ENCODE measurements around the gene FAM222B.
"Not testable (repeated sequence)": the region's sequence is repeated elsewhere in the genome, so short reads cannot be mapped to it uniquely, and the experiment has no call there.

FAM222B gene, protein sequence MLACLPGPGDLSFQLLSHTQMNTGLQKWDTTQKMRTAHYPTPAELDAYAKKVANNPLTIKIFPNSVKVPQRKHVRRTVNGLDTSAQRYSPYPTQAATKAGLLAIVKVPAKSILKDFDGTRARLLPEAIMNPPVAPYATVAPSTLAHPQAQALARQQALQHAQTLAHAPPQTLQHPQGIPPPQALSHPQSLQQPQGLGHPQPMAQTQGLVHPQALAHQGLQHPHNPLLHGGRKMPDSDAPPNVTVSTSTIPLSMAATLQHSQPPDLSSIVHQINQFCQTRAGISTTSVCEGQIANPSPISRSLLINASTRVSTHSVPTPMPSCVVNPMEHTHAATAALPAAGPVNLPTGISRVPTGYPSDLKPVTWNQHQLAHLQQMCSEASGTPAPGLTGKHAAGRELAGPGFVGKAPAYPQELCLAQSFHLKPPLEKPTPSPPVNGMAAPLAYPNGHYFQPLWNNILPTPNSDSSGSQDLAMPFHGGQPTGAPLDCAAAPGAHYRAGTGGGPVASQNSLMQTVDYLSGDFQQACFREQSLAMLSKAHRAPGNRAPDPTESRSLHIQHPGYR

DNA sequence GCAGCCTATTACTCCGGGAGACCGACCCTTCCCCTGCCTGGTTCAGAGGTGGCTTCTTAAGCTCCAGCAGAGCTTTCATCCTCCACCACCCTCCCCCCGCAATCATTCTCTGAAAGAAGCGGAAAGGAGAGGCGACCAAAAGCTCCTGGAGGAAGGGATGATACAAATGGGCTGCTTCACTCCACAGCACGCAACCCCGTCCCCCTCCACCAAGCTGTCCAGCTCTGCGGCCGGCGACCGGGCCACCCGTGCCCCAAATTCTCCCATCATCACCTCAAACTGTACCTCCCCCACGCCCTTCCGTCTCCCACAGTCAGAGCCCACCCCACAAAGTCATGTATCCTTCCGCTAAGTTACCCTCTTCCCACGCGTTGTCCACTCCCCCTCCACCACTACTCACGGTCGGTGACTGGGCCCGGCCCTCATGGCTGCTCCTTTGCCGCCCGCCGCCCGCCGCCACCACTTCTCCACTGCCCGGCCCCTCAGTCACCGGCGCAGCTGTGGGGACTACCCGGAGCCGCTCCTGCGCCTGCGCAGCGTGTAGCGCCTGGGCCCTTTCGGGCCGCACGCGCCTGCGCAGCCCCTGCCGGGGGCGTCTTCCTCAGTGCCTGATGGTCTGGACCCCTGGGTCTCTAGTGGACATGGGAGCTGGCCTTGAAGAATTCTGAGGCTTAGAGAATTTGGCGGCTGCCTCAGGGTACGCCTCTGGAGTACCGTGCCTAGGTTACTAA, at the start of gene FAM222B:
TSS of gene FAM222B (minus strand) at position 509 of the 731 bp plus-strand sequence. CDS start 76,123 bp downstream, outside the sequence.
- in situ Hi-C loops (cut with MboI; ENCODE audit: low sequenced_read_pairs) = no loop called here

DNA sequence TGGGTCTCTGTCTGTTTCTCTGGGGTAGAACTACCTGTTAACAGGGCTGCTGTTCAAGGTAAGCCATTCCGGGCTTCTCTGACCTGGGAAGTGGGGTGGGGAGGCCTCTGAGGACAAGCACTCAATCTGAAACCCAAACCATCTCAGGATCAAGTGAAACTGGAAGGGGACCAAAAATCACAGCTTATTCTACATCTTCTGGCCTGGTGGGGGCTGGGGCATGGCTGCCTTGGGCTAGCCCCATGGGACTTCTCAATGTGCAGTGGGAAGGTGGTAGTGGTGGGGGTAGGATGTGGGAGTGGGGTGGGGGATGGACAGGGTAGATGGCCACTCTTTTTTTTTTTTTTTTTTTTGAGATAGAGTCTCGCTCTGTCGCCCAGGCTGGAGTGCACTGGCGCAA, 49.4 kb upstream of the FAM222B start:
- in situ Hi-C loops (cut with MboI; ENCODE audit: low sequenced_read_pairs) = no loop called here

DNA sequence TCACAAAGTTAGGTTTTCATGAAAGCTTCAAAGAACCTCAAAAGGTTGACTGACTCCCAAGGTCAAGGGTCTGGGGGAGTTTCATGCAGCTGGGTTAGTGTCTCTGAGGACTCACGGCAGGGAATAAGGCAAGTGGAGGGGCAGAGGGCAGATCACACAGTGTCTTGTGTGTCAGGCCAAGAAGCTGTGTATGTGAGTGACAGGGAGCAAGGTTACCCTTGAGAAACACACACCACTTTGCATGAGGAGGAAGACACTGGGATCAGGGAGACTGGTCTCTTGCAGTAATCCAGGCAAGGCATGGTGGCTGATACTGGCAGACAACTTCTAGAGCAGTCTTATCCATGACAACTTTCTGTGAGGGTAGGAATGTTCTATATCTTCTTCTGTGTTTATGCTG, 48.6 kb upstream of the FAM222B start:
- in situ Hi-C loops (cut with MboI; ENCODE audit: low sequenced_read_pairs) = no loop called here

DNA sequence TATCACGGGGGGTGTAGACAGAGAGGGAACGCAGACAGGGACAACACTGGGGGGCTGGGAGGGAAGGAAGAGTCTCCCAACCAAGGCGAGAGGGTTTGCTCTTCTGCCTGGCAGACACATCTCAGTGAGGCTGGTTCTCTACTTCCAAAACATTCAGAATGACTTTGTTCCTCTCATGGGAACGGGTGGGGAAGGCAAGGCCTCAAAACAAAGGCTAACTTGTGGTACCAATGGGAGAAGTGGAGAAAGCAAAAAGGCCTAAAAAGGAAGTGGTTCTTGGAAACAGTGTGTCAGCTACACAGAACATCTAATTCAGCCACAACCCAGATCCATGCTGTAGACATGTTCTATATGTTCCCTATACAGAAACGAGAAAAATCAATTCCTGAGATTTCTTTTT, 47.4 kb upstream of the FAM222B start:
- in situ Hi-C loops (cut with MboI; ENCODE audit: low sequenced_read_pairs) = no loop called here

DNA sequence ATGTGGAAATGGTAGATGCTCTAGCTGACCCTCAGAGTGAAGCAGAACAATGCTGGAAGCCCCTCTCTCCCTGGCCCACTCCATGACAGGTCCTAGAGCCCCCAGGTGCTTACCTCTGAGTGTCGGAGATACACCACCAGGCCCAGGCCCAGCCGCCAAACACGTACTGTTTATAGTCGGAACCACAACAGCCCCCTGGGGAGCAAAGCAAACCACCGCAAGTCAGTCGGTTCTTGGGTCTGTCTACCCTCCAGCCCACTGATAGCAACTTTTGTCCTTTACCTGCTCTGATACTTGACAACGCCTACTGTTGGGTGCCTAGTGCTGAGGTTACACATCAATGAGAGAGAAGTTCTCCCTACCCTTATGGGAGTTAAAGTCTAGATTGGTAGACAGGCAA, 46.2 kb upstream of the FAM222B start:
- in situ Hi-C loops (cut with MboI; ENCODE audit: low sequenced_read_pairs) = no loop called here

DNA sequence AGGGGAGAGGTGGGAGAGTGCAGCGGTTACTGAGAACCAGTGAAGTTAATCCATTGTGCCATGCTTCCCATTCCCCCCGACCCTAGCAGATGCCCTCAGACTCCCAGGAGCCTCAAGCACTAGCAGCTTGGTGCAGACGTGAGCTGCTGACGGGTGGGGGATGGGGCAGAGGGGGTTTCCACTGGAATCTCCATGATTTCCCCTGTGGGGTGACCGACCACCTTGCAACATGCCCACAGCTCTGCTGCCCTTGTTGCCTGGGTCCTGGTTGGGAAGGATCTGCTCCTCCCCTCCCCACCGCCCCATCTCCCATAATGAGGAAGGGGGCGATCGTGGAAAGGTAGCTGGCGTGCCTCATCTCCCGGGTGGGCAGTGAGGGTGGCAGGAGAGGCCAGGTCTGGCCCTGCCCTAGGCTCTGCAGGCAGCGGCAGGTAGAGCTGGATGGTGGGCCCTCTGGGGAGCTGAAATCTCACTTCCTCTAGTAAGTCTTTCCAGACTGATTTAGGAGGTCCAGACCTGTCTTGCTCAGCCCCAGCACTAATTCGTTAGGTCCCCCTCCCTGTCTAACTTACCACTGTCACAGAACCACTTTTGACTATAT, 45.4 kb upstream of the FAM222B start:
- in situ Hi-C loops (cut with MboI; ENCODE audit: low sequenced_read_pairs) = no loop called here

DNA sequence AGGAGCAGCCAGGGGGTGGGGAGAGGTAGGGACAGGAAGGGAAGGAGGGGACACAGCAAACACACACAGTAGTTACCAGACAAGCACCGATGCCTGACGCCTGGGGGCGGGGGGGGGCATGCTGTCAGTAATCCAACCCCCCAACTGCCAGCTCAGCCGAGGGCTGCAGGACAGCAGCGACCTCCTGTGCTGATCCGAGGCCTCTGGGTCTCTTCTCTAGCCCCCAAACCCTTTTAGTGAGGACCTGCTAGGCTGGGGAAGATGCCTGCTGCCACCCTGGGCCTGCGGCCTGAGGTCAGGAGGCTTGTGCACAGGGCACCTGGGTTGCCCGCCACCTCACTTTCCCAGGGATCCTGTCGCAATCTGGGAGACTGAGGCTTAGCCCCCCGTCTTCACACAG, 43.4 kb upstream of the FAM222B start:
- in situ Hi-C loops (cut with MboI; ENCODE audit: low sequenced_read_pairs) = no loop called here

DNA sequence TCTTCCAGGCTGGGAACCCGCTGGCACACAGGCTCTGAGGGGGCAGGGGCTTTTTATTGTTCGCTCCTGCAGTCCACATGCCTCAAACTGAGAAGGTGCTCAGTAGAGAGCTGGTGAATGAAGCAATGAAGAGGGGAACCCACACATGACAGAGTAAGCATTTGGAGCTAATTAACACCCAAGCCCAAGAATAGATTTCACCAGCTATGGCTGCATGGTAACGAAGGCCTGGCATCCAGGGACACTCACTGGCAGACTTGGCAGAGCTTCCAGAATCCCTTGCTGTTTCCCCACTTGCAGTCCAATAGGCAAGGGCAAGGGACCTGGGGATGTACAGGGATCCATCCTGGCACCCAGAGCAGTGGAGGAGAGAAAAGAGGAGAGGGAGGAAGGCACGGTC, 42.8 kb upstream of the FAM222B start:
- in situ Hi-C loops (cut with MboI; ENCODE audit: low sequenced_read_pairs) = no loop called here

DNA sequence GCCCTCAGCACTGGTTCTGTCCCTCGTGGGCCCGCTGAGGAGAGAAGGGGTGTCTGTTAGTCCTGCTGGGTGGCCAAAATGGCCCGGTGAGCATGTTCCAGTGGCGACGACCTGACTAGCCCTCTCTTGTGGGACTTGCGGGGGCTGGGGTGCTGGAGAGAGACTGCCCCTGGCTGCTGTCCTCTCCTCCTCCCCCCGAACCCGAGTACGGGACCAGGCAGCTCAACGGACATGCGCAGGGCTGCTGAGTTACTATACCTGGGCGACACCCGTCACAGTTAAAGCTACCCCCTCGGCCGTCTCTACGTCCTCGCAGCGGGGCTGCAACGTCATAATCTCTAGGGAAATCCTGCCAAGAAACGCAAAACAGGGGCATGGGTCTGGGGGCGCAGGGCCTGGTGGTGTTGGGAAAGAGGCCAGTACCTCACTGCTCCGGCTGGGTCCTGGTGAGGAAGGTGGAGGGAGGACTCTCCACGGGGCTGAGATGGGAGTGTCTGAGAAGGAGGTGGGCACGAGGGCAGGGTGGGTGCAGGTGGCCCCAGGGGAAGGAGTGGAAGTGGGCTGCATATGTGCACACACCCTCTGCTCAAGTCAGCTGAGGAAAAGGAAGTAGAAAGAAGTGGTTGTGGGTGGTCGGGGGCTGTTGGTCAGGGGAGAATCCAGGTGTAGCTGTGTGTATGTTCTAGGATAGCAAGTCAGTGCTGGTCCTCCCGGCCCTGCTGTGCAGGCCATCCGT, 41.5 kb upstream of the FAM222B start:
- in situ Hi-C loops (cut with MboI; ENCODE audit: low sequenced_read_pairs) = no loop called here

DNA sequence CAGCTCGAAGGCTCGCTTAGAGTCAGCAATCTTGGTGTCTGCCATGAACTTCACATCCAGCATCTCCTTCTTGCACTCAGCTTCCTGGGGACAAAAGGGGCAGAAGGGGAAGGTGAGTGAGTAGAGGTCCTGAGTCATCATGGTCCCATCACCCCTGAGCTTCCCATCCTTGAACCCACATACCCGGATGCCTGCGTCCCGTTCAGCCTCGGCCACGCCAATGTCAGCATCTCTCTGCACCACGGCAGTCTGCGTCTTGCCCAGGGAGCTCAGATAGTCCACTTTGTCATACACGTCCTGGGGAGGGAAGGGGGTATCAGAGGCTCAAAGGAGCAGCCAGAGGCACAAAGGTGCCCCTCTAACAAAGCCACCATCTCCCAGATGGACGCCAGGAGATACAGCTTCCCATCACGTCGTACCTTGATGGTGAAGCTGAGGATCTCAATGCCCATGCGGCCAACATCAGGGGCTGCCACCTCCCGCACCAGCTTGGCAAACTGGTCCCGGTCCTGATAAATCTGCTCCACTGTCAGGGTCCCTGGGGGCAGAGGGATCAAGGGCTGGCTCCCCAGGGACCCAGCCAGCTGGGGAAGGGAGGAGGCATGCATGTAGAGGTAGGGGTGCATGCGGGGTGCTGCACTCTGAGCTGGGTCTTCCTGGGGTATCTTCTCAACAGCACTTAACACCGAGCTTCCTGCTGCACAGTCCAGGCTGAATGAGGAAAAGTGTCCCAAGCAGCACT, 39.7 kb upstream of the FAM222B start:
- in situ Hi-C loops (cut with MboI; ENCODE audit: low sequenced_read_pairs) = no loop called here

DNA sequence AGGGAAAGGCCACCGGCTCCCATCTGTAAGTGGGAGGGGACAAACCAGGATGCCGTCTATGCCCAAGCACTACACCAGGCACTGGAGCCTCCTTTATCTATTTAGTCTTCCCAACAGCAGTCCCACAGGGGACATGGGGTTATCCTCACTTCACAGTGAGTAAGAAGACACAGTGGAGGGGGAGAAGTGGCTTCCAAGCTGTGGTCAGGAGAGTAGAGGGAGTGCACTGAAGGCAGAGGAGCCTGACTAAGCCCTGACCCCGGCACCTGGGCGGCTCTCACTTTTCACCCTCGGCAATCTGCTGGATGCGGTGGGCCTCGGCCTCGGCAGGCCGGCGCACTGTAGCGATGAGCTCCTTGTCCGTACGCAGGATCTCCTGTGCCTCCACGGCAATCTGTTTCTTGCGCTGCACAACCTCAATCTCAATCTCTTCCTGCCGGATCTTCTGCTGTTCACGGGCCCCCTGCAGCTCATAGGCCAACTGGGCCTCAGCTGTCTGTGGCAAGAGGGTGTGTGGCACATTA, 39.0 kb upstream of the FAM222B start:
- in situ Hi-C loops (cut with MboI; ENCODE audit: low sequenced_read_pairs) = no loop called here

DNA sequence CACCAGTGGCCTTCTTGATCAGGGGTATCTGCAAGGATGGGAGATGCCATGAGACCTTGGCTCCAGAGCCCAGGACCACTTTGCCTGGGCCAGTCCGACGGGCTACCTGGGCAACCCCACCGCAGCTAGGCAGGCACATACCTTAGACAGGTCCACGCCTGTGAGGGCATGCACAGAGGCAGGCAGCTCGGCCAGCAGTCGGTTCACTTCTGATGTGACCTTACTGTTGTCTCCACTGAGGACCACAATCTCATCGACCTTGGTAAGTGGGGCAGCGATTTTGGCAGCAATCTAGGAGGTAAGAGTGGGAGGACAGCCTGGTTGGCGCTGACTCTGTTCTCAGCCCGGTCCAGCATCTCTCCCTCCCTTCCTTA, 38.0 kb upstream of the FAM222B start:
- in situ Hi-C loops (cut with MboI; ENCODE audit: low sequenced_read_pairs) = no loop called here

DNA sequence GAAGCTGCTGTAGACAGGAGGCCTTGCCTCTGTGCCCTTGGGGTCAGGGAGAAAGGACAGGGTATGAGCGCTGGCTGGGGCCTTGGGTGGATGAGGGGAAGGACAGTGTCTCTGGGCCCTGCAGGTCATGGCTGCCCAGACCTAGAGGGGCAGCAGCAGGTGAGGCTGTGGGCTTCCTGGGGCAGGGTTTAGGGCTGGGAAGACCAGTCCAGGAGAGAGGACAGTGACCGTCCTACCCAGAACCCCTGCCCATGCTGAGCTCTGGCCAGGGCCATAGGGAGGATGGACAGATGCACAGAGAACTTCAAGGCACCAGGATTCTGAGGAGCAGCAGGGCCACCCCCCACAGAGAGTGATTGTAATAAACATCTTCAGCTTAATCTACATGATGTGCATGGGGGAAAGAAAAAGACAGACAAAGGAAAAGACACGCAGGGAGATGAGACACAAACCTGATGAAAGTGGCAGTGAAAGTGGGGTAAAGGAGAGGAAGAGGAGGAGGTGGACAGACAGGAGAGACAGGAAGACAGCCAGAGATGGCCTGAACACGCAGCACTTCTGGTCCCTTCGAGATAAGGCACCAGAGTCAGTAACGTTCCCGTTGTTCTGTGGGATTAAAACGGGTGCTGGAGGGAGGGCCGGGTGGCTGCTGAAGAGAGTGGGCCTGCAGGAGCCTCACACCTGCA, 37.4 kb upstream of the FAM222B start:
- in situ Hi-C loops (cut with MboI; ENCODE audit: low sequenced_read_pairs) = no loop called here

DNA sequence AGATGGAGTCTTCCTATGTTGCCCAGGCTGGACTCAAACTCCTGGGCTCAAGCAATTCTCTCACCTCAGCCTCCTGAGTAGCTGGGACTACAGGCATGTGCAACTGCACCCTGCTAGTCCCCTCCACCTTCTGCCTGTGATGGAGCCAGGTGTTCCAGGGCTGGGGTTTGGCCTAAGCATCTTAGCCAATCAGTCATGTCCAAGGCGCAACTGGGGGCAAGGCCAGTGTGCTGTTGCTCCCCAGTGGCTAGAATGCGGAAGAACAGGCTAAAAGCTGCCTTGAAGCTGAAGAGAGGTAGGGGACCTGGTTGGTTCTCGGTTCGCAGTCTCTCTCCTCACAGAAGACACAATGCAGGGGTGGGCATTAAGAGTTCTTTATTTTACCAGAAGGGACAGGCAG, 36.4 kb upstream of the FAM222B start:
- in situ Hi-C loops (cut with MboI; ENCODE audit: low sequenced_read_pairs) = no loop called here

DNA sequence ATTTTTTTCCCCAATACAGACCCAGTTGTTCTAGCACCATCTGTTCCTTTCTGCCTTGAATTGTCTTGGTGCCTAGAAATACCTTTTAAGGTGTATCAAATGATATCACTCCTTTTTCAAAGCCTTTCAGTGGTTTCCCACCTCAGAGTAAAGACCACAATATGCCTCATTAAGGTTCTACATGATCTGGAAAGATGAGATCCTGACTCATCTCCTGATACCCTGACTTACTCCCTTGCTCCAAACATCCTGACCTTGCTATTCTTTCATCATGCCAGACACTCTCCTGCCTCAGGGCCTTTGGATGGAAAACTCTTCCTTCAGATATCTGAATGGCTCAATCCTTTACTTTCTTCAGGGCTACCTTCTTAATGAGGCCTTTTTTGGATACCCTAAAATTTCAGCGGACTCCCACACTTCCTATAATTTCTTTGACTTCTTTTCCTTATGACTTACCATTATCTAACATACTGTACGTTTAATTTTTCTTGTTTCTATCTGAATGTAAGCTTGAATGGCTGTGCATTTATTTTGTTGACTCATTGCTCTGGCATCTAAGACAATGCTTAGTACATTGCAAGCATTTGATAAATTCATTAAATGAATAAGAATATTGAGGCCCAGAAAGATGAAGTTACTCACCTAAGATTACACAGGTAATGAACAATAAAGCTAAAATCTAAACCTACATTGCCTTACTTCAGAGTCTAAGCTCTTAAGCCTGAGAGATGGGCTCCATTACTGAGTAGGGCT, 35.7 kb upstream of the FAM222B start:
- in situ Hi-C loops (cut with MboI; ENCODE audit: low sequenced_read_pairs) = no loop called here

DNA sequence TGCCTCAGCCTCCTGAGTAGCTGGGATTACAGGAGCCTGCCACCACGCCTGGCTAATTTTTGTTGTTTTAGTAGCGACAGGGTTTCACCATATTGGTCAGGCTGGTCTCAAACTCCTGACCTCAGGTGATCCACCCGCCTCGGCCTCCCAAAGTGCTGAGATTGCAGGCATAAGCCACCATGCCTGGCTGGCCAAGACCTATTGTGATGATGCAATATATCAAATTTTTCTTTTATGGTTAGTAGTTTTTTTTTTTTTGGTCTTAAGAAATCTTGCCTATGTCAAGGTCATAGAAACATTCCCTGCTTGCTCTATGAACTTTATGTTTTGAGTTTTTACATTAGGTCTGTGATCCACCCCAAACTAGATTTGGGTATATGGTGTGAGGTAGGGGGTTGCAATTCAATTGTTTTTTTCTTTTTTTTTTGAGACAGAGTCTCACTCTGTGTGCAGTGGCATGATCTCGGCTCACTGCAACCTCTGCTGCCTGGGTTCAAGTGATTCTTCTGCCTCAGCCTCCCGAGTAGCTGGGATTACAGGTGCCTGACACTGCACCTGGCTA, 34.6 kb upstream of the FAM222B start:
- in situ Hi-C loops (cut with MboI; ENCODE audit: low sequenced_read_pairs) = not testable (repeated sequence)

DNA sequence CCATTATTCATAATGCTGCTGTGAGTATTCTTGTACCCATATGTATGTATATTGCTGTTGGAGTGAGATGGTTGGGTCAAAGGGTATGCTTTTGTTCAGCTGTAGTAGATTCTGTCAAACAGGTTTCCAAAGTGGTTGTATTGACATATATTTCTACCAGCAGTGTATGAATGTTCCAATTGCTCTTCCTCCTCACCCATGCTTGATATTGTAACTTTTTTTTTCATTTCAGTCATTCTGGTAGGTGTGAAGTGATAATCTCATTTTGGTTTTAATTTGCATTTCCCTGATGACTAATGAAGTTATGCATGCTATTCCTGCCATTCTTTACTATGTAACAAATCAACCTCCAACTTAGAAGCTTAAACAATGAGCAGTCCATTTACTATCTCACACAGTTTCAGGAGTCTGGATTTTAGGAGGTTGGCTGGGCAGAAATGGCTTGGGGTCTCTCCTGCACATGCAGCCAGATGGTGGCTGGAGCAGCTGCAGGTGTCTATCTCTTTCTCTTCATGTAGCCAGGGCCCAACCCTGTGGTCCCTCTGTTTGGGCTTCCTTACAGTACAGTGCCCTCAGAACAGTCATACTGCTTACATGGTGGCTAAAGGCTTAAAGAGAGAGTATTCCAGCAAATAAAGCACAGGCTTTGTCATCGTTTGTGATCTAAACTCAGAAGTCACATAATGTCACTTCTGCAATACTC, 33.4 kb upstream of the FAM222B start:
- in situ Hi-C loops (cut with MboI; ENCODE audit: low sequenced_read_pairs) = no loop called here

DNA sequence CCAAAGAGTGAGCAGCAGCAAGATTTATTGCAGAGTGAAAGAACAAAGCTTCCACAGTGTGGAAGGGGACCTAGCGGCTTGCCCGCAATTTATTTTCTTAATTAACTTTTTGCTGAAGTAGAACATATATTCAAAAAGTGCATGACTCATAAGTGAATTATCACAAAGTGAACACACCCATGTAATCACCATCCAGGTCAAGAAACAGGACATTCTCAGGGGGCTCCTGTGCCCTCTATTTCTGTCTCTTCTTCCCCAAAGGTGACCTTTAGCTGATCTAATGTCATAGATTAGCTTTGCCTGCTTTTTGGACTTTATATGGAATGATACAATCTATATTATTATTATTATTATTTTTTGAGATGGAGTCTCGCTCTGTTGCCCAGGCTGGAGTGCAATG, 32.2 kb upstream of the FAM222B start:
- in situ Hi-C loops (cut with MboI; ENCODE audit: low sequenced_read_pairs) = no loop called here

All from HL-60/S4 (cell line).